ENCODE measurements around the gene IGF2R. TPM values are rescaled to one million over a fixed set of nuclear protein-coding genes. Genes with fewer than 3 reads are reported as not detected.

Gene IGF2R
- total and polyA plus RNA-seq, 2 experiments from 2014 or later, result 61.2 to 132 TPM

DNA sequence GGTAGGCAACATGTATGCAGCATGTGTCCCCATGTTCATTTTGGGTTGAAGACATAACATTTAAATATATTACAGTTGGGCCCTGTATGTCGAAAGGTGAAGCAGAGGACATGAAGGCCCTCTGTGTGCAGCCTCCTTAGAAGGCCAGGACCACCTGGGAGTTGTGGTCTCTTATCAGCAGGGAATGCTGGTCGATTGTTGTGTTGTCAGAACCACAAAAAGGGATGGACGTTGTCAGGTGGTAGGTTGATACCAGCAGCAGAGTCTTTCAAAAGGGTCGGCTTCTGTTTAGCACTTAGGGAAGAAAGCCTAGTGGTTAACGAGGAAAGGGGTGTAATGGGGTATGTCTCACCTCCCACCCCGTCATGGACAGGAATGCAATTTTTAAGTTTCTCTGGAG is 85.4 kb downstream of the IGF2R start:
- Histone ChIP-seq H3K27me3 (no peaks in the 10 kb centered on the region), H3K9me3 (ENCODE audit: low read depth) (no peaks in the 10 kb centered on the region), H3K4me2 (no peak overlapping the region), H3K4me1 (ENCODE audit: insufficient read depth) (no peaks in the 10 kb centered on the region), H3K9me2 (replicated peaks; ENCODE audit: insufficient read depth) (no peaks in the 10 kb centered on the region), H3K27ac (no peak overlapping the region), H3K79me2 (no peaks in the 10 kb centered on the region), H2AFZ (no peak overlapping the region), H3K36me3 (replicated peaks; ENCODE audit: insufficient read depth, low read depth) (no peaks in the 10 kb centered on the region), H4K20me1 (ENCODE audit: insufficient read depth, poor library complexity, severe bottlenecking) (no peaks in the 10 kb centered on the region), H3K4me3 (no peak overlapping the region)
- DNase-seq (ENCODE audit: low spot score), result no peak
- WGBS (ENCODE audit: low lambda C conversion rate, missing lambda C conversion rate), result 86% methylated on average over 6 of the region's 6 CpGs
- TF ChIP-seq EZH2 (IDR thresholded peaks at IDR 0.05; ENCODE audit: borderline replicate concordance) (no peak), EZH2phosphoT487 (IDR thresholded peaks at IDR 0.05; ENCODE audit: low read depth, severe bottlenecking, unreplicated experiment) (no peak)
- TF ChIP-seq, protein P1, sequence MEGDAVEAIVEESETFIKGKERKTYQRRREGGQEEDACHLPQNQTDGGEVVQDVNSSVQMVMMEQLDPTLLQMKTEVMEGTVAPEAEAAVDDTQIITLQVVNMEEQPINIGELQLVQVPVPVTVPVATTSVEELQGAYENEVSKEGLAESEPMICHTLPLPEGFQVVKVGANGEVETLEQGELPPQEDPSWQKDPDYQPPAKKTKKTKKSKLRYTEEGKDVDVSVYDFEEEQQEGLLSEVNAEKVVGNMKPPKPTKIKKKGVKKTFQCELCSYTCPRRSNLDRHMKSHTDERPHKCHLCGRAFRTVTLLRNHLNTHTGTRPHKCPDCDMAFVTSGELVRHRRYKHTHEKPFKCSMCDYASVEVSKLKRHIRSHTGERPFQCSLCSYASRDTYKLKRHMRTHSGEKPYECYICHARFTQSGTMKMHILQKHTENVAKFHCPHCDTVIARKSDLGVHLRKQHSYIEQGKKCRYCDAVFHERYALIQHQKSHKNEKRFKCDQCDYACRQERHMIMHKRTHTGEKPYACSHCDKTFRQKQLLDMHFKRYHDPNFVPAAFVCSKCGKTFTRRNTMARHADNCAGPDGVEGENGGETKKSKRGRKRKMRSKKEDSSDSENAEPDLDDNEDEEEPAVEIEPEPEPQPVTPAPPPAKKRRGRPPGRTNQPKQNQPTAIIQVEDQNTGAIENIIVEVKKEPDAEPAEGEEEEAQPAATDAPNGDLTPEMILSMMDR (IDR thresholded peaks at IDR 0.05; ENCODE audit: poor library complexity), result no peak

DNA sequence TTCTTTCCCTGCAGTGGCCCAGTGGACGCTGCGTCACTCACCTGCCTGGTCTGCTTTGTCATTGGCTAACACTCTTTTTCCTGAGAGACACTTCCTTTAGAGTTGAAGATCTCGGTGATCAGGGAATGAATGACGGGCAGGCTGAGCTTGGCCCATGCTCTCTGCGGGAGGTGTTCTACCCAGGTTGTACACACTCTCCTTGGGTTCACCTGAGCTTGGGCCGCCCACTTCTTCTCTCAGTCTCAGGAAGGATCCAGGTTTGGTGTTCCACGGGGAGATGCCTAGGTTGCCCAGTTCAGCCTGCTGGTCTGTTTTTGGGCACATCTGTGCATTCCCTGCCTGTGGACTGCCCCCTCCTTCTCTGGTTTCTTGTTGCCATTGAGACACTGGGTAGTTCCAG is 86.0 kb downstream of the IGF2R start:
- H3K27ac ChIP-seq, result no peak overlapping the region
- no peak overlapping the region for H3K4me2 ChIP-seq
- H3K27me3 ChIP-seq, result no peaks in the 10 kb centered on the region
- no peak overlapping the region for H2AFZ ChIP-seq
- H3K79me2 ChIP-seq, result no peaks in the 10 kb centered on the region
- H3K36me3 ChIP-seq (replicated peaks; ENCODE audit: insufficient read depth, low read depth), result no peaks in the 10 kb centered on the region
- H3K4me3 ChIP-seq, result no peak overlapping the region
- H3K4me1 ChIP-seq (ENCODE audit: insufficient read depth), result no peaks in the 10 kb centered on the region
- TF ChIP-seq EZH2phosphoT487 (IDR thresholded peaks at IDR 0.05; ENCODE audit: low read depth, severe bottlenecking, unreplicated experiment) (no peak), EZH2 (IDR thresholded peaks at IDR 0.05; ENCODE audit: borderline replicate concordance) (no peak)
- TF ChIP-seq, protein P1 (IDR thresholded peaks at IDR 0.05; ENCODE audit: poor library complexity), result no peak
- WGBS (ENCODE audit: low lambda C conversion rate, missing lambda C conversion rate), result 97% methylated on average over 7 of the region's 7 CpGs
- DNase-seq (ENCODE audit: low spot score), result no peak
- H4K20me1 ChIP-seq (ENCODE audit: insufficient read depth, poor library complexity, severe bottlenecking), result no peaks in the 10 kb centered on the region
- H3K9me2 ChIP-seq (replicated peaks; ENCODE audit: insufficient read depth), result no peaks in the 10 kb centered on the region
- H3K9me3 ChIP-seq (ENCODE audit: low read depth), result no peaks in the 10 kb centered on the region

DNA sequence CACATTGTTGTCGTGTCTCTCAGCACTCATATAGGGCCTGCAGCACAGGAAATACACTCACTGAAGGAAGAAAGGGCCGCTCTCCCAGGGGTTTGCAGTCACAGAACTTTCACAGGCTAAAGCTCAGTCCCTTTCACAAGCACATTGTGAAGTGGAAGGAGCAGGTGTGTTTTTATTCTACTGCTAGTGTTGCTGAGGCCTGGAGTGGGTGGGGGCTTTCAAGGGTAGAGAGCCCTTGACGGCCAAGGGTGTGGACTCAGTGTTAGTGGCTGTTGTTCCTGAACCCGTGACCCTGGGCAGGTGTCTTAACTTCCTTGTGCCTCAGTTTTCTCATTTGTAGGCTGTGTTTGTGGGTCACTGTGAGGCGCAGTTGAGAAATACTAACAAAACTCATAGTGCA is 86.5 kb downstream of the IGF2R start:
- Histone ChIP-seq H3K9me2 (replicated peaks; ENCODE audit: insufficient read depth) (no peaks in the 10 kb centered on the region), H4K20me1 (ENCODE audit: insufficient read depth, poor library complexity, severe bottlenecking) (no peaks in the 10 kb centered on the region), H3K79me2 (no peaks in the 10 kb centered on the region), H3K4me1 (ENCODE audit: insufficient read depth) (no peaks in the 10 kb centered on the region), H2AFZ (no peak overlapping the region), H3K27ac (no peak overlapping the region), H3K4me3 (no peak overlapping the region), H3K4me2 (no peak overlapping the region), H3K27me3 (no peaks in the 10 kb centered on the region), H3K36me3 (replicated peaks; ENCODE audit: insufficient read depth, low read depth) (no peaks in the 10 kb centered on the region), H3K9me3 (ENCODE audit: low read depth) (no peaks in the 10 kb centered on the region)
- TF ChIP-seq EZH2 (IDR thresholded peaks at IDR 0.05; ENCODE audit: borderline replicate concordance) (no peak), EZH2phosphoT487 (IDR thresholded peaks at IDR 0.05; ENCODE audit: low read depth, severe bottlenecking, unreplicated experiment) (no peak)
- TF ChIP-seq, protein P1 (IDR thresholded peaks at IDR 0.05; ENCODE audit: poor library complexity), result no peak
- WGBS (ENCODE audit: low lambda C conversion rate, missing lambda C conversion rate), result 95% methylated on average over 5 of the region's 5 CpGs
- DNase-seq (ENCODE audit: low spot score), result no peak

DNA sequence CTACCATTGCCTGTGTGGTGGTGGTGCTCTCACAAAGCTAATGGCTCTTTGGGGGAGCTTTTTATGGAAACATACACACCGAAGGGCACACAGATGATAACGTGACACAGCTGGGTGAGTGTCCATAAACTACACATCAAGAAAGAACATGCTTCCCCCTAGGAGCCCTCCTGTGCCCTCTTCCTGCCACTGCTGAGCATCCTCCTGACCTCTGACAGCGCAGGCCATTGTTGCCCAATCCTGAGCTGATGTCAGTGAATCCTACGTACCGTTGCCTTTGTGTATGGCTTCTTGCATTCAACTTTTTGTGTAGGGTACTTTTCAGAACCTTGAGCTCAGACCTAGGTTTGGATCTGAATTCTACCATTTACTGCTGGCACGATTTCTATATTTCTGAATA is 86.9 kb downstream of the IGF2R start:
- Histone ChIP-seq H4K20me1 (ENCODE audit: insufficient read depth, poor library complexity, severe bottlenecking) (no peaks in the 10 kb centered on the region), H3K9me3 (ENCODE audit: low read depth) (no peaks in the 10 kb centered on the region), H3K27me3 (no peaks in the 10 kb centered on the region), H3K79me2 (no peaks in the 10 kb centered on the region), H3K9me2 (replicated peaks; ENCODE audit: insufficient read depth) (no peaks in the 10 kb centered on the region), H2AFZ (no peak overlapping the region), H3K36me3 (replicated peaks; ENCODE audit: insufficient read depth, low read depth) (no peaks in the 10 kb centered on the region), H3K4me1 (ENCODE audit: insufficient read depth) (no peaks in the 10 kb centered on the region), H3K4me2 (no peak overlapping the region), H3K4me3 (no peak overlapping the region), H3K27ac (no peak overlapping the region)
- no peak for DNase-seq (ENCODE audit: low spot score)
- TF ChIP-seq EZH2 (IDR thresholded peaks at IDR 0.05; ENCODE audit: borderline replicate concordance) (no peak), EZH2phosphoT487 (IDR thresholded peaks at IDR 0.05; ENCODE audit: low read depth, severe bottlenecking, unreplicated experiment) (no peak)
- TF ChIP-seq, protein P1 (IDR thresholded peaks at IDR 0.05; ENCODE audit: poor library complexity), result no peak
- WGBS (ENCODE audit: low lambda C conversion rate, missing lambda C conversion rate), result 91% methylated on average over 6 of the region's 6 CpGs
